G401.6 (cell line): ENCODE results near the gene GABBR1.

Experiments used
- FAIRE-seq: peaks from 2 replicates; lab custom pipeline; 2012; peaks lifted over from hg19 to GRCh38; lab: Jason Lieb, UNC

The GABBR1 gene

GRCh38 chr6:29566856-29567255 lies 66.1 kb downstream of the GABBR1 start:
- FAIRE-seq: no peak

- no peak for FAIRE-seq
Measured at GRCh38 chr6:29564875-29565274, 68.1 kb downstream of the GABBR1 start.

GRCh38 chr6:29563435-29563965 lies 69.5 kb downstream of the GABBR1 start:
- FAIRE-seq: no peak

- FAIRE-seq: no peak
Measured at GRCh38 chr6:29561606-29562181, 71.3 kb downstream of the GABBR1 start.

- no peak for FAIRE-seq
Measured at GRCh38 chr6:29561091-29561490, 71.9 kb downstream of the GABBR1 start.

GRCh38 chr6:29559524-29560287 lies 73.3 kb downstream of the GABBR1 start, which contains the start of gene UBD:
Gene UBD (minus strand): TSS chr6:29559732. CDS start chr6:29559701, 31 bp downstream.
- no peak for FAIRE-seq

- no peak for FAIRE-seq
Measured at GRCh38 chr6:29558439-29559079, 74.4 kb downstream of the GABBR1 start.

GRCh38 chr6:29557320-29557719 lies 75.7 kb downstream of the GABBR1 start:
- no peak for FAIRE-seq

- FAIRE-seq: no peak
Measured at GRCh38 chr6:29554764-29555163, 78.2 kb downstream of the GABBR1 start.

GRCh38 chr6:29553268-29554057 lies 79.5 kb downstream of the GABBR1 start:
- FAIRE-seq: no peak

GRCh38 chr6:29552512-29553051 lies 80.4 kb downstream of the GABBR1 start:
- no peak for FAIRE-seq

- no peak for FAIRE-seq
Measured at GRCh38 chr6:29547573-29547972, 85.4 kb downstream of the GABBR1 start.

GRCh38 chr6:29537714-29538403 lies 95.1 kb downstream of the GABBR1 start:
- FAIRE-seq: no peak

GRCh38 chr6:29532320-29532951 lies 100.5 kb downstream of the GABBR1 start:
- no peak for FAIRE-seq

- no peak for FAIRE-seq
Measured at GRCh38 chr6:29531668-29532067, 101.3 kb downstream of the GABBR1 start.

GRCh38 chr6:29530671-29531310 lies 102.2 kb downstream of the GABBR1 start:
- FAIRE-seq: no peak

GRCh38 chr6:29529956-29530355 lies 103.0 kb downstream of the GABBR1 start:
- no peak for FAIRE-seq

- FAIRE-seq: no peak
Measured at GRCh38 chr6:29528988-29529560, 103.9 kb downstream of the GABBR1 start.

GRCh38 chr6:29528300-29528931 lies 104.6 kb downstream of the GABBR1 start:
- no peak for FAIRE-seq

GRCh38 chr6:29527564-29527963 lies 105.4 kb downstream of the GABBR1 start:
- no peak for FAIRE-seq
